Activated naive CD8-positive, alpha-beta T cell treated with anti-CD3 and anti-CD28 coated beads for 36 hours (primary cell): ENCODE results near the gene TGFBR2. TPM values are rescaled to one million over a fixed set of nuclear protein-coding genes. Genes with fewer than 3 reads are reported as not detected.

Experiments
- DNase-seq: peaks from one replicate; pipeline ENCODE4 v3.0.0; 2021
- H3K27ac Mint-ChIP-seq: one replicate; pipeline ENCODE4 v1.8.0; 2022; ENCODE audit warnings: mild to moderate bottlenecking, moderate library complexity, mixed read lengths
- H3K27me3 Mint-ChIP-seq: one replicate; pipeline ENCODE4 v1.8.0; 2022; ENCODE audit warnings: mild to moderate bottlenecking, mixed read lengths
- H3K36me3 Mint-ChIP-seq: one replicate; pipeline ENCODE4 v1.8.0; 2021; ENCODE audit warnings: mild to moderate bottlenecking, mixed read lengths
- H3K4me1 Mint-ChIP-seq: one replicate; pipeline ENCODE4 v1.8.0; 2021; ENCODE audit warnings: mixed read lengths
- H3K4me3 Mint-ChIP-seq: one replicate; pipeline ENCODE4 v1.8.0; 2022; ENCODE audit warnings: mild to moderate bottlenecking, moderate library complexity, mixed read lengths
- H3K9me3 Mint-ChIP-seq: one replicate; pipeline ENCODE4 v1.8.0; 2022; ENCODE audit warnings: mixed read lengths
- total RNA-seq, 2 experiments: library from RNA; stranded (reverse); gene quantifications; one replicate each; pipeline ENCODE4 v1.2.3, GENCODE V29; 2021

TGFBR2 gene
- total RNA-seq, 2 experiments from 2014 or later: 64.1 to 65.1 TPM

DNA sequence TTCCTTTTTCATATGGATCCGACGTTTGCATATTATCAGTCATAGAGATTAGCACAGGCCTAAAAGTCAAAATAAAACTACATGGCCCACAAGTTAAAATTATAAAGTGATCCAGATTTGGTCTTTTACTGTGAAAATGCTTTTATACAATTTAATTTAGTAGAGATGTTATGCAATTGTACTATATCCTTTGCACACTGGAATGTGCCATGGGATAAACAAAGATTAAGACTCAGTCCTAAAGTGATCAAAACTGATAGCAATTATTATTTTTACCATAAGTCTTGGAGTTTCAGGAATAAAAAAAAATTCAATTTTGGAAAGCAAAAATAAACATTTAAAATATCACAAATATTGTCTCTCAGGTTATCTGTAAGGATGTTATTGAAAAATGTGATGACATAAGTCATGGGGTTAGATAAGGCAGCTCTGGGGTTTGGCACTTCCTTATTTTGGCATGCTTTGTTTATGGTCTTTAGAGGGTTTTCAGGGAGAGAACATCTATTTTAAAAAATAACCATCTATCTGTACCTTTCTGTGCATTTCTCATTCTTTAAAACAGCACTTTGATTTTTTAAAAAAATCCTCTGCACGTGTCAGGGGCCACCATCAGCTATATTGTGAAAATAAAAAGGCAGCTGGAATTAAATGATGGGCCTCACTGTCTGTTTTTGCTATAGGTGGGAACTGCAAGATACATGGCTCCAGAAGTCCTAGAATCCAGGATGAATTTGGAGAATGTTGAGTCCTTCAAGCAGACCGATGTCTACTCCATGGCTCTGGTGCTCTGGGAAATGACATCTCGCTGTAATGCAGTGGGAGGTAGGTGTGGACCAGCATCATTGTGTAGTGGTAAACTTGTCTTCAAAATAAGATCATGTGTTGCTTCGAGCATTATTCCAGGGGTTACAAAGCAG is 67.3 kb downstream of the TGFBR2 start:
- peak overlapping the region; percentile 19 for H3K4me3 Mint-ChIP-seq
- H3K4me1 Mint-ChIP-seq: peaks cover 96% of the 10 kb centered on the region
- peak overlapping the region; percentile 92 for H3K27ac Mint-ChIP-seq
- H3K9me3 Mint-ChIP-seq: peaks cover 5% of the 10 kb centered on the region
- peaks cover 96% of the 10 kb centered on the region for H3K36me3 Mint-ChIP-seq
- DNase-seq: no peak
- no peaks in the 10 kb centered on the region for H3K27me3 Mint-ChIP-seq

- Mint-ChIP-seq H3K36me3 (peaks cover 94% of the 10 kb centered on the region), H3K4me1 (peaks cover 97% of the 10 kb centered on the region), H3K27me3 (no peaks in the 10 kb centered on the region), H3K4me3 (no peak overlapping the region), H3K27ac (peak overlapping the region; percentile 92), H3K9me3 (peaks cover 5% of the 10 kb centered on the region)
- no peak for DNase-seq
Observed at GRCh38 chr3:30675006-30675405, 68.6 kb downstream of the TGFBR2 start.

- peaks cover 5% of the 10 kb centered on the region for H3K9me3 Mint-ChIP-seq
Observed at GRCh38 chr3:30675774-30676173, 69.4 kb downstream of the TGFBR2 start.

DNA sequence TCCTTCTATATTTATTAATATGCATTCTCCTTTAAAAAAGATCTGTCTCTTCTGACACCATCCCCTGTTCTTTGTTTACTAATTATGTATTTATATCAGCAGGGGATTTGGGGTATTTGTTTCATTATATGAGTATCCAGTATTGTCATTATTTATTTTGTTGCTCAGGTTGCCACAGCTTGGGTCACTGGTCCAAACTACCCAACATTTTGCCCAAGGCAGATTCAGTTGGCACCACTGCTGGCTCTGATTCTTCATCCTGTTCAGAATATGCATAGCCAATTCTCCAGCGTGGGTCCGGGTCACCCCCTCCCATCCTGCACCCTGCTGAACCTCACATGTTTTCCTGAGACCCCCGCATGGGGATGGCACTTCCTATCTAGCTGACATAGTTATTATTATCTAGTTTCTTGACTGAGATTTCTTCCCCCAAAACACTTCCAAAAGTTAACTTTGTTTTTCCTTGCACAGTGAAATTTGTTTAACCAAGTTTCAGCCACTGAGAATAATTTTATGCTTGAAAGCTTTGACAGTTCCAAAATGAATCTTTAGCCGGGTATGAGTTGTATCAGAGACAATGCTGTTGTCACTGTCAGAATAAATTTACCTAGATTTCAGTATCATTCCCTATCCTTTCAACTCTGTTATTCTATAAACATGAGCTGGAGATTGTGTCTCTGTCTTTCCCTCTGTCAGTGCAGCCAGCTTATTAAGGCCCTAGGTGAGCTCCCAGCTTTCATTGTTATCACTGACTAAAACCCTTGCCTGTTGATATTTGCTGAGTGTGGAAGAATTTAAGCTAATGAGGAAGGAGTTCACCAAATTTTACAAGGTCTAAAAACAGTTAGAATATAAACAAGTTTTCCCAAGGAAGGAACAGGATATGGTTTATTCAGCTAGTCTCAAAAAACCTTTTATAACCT is 70.3 kb downstream of the TGFBR2 start:
- peak overlapping the region; percentile 92 for H3K27ac Mint-ChIP-seq
- peaks cover 5% of the 10 kb centered on the region for H3K9me3 Mint-ChIP-seq
- H3K4me1 Mint-ChIP-seq: peaks cover 97% of the 10 kb centered on the region
- peak overlapping the region; percentile 13 for H3K4me3 Mint-ChIP-seq
- DNase-seq: no peak
- H3K27me3 Mint-ChIP-seq: no peaks in the 10 kb centered on the region
- H3K36me3 Mint-ChIP-seq: peaks cover 93% of the 10 kb centered on the region

More at GRCh38 chr3:30675774-30676173, 69.4 kb downstream of the TGFBR2 start:
- DNase-seq: no peak
- peaks cover 94% of the 10 kb centered on the region for H3K36me3 Mint-ChIP-seq
- H3K4me3 Mint-ChIP-seq: peak overlapping the region; percentile 47
- no peaks in the 10 kb centered on the region for H3K27me3 Mint-ChIP-seq
- peak overlapping the region; percentile 92 for H3K27ac Mint-ChIP-seq
- H3K4me1 Mint-ChIP-seq: peaks cover 97% of the 10 kb centered on the region

DNA sequence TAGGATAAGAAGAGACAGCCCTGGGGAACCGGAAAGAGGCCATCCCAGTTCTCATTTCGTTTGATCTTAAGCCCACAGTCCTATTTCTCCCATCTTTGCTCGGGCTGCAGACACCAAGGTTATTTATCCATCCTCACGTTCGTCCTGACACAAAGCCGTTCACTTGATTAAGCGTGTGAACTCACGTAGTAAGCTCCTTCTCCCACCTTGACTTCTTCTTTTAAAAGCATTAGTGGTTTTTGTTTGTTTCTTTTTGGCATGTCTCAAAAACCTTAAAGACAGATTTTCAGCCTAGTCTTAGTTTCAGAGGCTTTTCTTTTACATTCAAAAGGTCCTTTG is 70.9 kb downstream of the TGFBR2 start:
- no peak overlapping the region for H3K4me3 Mint-ChIP-seq
- no peak for DNase-seq
- H3K36me3 Mint-ChIP-seq: peaks cover 93% of the 10 kb centered on the region
- H3K9me3 Mint-ChIP-seq: peaks cover 5% of the 10 kb centered on the region
- peak overlapping the region; percentile 92 for H3K27ac Mint-ChIP-seq
- no peaks in the 10 kb centered on the region for H3K27me3 Mint-ChIP-seq
- H3K4me1 Mint-ChIP-seq: peaks cover 97% of the 10 kb centered on the region

DNA sequence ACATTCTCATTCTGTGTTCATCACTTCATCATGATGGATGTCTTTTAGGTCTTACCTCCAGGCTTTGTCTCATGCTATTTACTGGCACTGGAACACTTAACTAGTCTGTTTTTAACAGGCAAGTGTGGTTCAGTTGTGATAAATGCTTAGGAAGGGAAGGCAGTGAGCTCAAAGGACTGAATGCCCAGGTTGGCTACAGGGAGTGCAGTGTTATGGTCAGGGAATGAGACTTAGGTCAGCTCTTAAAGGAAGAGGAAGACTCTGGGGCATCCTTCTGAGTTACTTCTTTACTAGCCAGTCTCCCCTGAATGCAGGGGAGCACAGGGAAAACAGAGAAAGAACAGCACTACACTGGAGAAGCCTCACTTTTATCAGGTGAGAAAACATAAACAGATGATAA is 72.6 kb downstream of the TGFBR2 start:
- DNase-seq: no peak
- Mint-ChIP-seq H3K36me3 (peaks cover 87% of the 10 kb centered on the region), H3K4me3 (no peak overlapping the region), H3K4me1 (peaks cover 94% of the 10 kb centered on the region), H3K27ac (peak overlapping the region; percentile 92), H3K9me3 (peaks cover 8% of the 10 kb centered on the region), H3K27me3 (no peaks in the 10 kb centered on the region)

DNA sequence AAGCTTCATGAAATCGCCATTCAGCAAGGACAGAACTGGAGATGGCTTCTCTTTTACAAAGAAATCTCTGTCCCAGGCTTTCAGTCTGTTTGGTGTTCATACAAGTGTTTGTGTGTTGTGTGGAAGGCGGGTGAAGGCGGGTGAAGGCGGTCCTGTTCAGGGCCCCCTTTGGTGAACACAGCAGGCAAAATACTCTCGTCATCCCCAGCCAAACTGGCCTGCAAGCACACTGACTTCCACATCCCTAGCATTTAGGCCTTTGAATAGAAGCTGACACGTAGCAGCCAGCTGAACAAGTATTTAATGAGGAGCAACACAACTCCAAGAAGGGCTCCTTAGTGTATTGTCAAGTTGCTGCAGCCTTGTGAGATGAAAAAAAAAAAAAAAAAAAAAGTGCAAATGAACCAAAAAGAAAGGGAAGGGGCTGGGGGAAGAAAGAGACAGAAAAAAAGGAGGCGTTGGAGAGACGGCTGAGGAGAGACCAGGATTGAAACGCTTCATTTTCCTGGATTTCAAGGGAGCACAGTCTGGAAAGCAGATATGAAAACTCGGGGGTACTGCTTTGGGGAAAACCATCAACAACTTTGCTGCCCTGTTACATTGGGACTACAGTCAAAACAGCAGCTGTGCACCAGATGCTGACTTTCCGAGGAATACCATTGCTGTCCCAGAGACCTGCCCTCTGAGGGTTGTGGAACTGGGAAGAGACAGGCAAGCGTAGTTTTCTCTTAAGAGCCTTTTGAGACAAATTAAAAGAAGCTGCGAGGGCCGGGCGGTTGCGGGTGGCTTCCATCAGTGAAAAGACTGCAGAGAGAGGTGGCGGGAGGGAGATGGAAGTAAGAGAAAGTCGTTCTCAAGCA is 74.6 kb downstream of the TGFBR2 start:
- H3K4me1 Mint-ChIP-seq: peaks cover 93% of the 10 kb centered on the region

DNA sequence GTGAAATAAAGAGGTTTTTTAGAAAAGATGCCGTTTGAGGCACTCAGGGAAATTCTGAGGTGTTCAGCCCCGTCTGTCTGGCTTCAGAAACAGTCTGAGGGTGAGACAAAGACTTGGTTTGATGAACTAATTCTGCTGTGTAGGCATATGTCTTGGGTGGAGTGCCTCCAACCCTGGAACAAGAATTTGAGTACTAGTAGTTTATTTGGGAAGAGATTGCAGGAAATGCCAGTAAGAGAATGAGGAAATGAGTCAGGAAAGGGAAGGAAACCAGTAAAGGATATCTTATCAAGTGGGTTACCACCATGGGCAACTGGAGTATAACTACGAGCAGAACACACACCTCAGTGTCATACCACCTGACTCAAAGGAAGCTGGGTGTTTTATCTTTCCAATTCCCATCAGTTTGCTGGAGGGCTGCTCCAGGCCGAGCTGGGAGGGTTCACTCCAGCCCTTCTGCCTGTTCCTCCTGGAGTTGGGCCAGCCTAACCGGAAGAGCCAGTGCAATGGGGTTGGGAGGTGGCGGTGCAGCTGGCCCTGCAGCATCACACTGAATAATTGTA is 75.3 kb downstream of the TGFBR2 start:
- H3K4me1 Mint-ChIP-seq: peaks cover 93% of the 10 kb centered on the region
- peaks cover 90% of the 10 kb centered on the region for H3K36me3 Mint-ChIP-seq
- DNase-seq: no peak
- H3K27ac Mint-ChIP-seq: peak overlapping the region; percentile 92
- H3K4me3 Mint-ChIP-seq: peak overlapping the region; percentile 29
- H3K9me3 Mint-ChIP-seq: peaks cover 9% of the 10 kb centered on the region
- H3K27me3 Mint-ChIP-seq: no peaks in the 10 kb centered on the region

More for the DNA sequence above, 74.6 kb downstream of the TGFBR2 start:
- Mint-ChIP-seq H3K4me3 (peak overlapping the region; percentile 50), H3K9me3 (peaks cover 9% of the 10 kb centered on the region), H3K27ac (peak overlapping the region; percentile 92), H3K36me3 (peaks cover 89% of the 10 kb centered on the region), H3K27me3 (no peaks in the 10 kb centered on the region)
- no peak for DNase-seq

GRCh38 chr3:30682434-30683155 is 76.2 kb downstream of the TGFBR2 start:
- H3K36me3 Mint-ChIP-seq: peaks cover 90% of the 10 kb centered on the region
- DNase-seq: no peak
- peaks cover 6% of the 10 kb centered on the region for H3K9me3 Mint-ChIP-seq
- peaks cover 91% of the 10 kb centered on the region for H3K4me1 Mint-ChIP-seq
- H3K4me3 Mint-ChIP-seq: peak overlapping the region; percentile 12
- H3K27ac Mint-ChIP-seq: peak overlapping the region; percentile 92
- H3K27me3 Mint-ChIP-seq: no peaks in the 10 kb centered on the region

GRCh38 chr3:30683769-30684168 is 77.4 kb downstream of the TGFBR2 start:
- Mint-ChIP-seq H3K4me3 (peak overlapping the region; percentile 4), H3K4me1 (peaks cover 93% of the 10 kb centered on the region), H3K27me3 (no peaks in the 10 kb centered on the region), H3K9me3 (peaks cover 6% of the 10 kb centered on the region), H3K36me3 (peaks cover 87% of the 10 kb centered on the region), H3K27ac (peak overlapping the region; percentile 92)
- DNase-seq: no peak

- H3K4me1 Mint-ChIP-seq: peaks cover 93% of the 10 kb centered on the region
- peak overlapping the region; percentile 92 for H3K27ac Mint-ChIP-seq
- H3K4me3 Mint-ChIP-seq: no peak overlapping the region
- H3K9me3 Mint-ChIP-seq: peaks cover 6% of the 10 kb centered on the region
- no peak for DNase-seq
- H3K27me3 Mint-ChIP-seq: no peaks in the 10 kb centered on the region
- peaks cover 87% of the 10 kb centered on the region for H3K36me3 Mint-ChIP-seq
Observed at GRCh38 chr3:30684356-30684755, 78.0 kb downstream of the TGFBR2 start.

DNA sequence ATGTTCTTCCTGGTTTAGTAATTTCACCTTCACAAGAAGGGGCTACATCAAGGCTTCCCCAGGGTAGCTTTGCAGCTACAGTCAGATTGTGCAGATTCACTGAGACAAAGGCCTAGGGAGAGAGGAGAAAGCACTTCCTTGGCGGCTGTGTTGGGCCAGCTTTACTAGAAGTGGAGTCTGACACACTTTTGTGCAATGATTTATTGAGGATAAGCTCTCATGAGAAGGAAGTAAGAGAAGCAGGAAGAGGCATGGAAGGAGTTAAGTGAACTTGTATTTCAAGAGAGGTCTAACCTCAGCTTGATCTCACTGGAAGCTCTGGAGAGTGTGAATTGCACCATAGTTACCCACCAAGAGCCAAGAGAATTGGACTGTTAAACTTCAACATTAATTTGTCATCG is 78.9 kb downstream of the TGFBR2 start:
- DNase-seq: no peak
- Mint-ChIP-seq H3K9me3 (peaks cover 6% of the 10 kb centered on the region), H3K4me1 (peaks cover 94% of the 10 kb centered on the region), H3K36me3 (peaks cover 85% of the 10 kb centered on the region), H3K4me3 (no peak overlapping the region), H3K27me3 (no peaks in the 10 kb centered on the region), H3K27ac (peak overlapping the region; percentile 92)

GRCh38 chr3:30686176-30686575 is 79.8 kb downstream of the TGFBR2 start:
- Mint-ChIP-seq H3K27ac (peak overlapping the region; percentile 92), H3K4me3 (no peak overlapping the region), H3K36me3 (peaks cover 85% of the 10 kb centered on the region), H3K9me3 (peaks cover 6% of the 10 kb centered on the region), H3K4me1 (peaks cover 94% of the 10 kb centered on the region), H3K27me3 (no peaks in the 10 kb centered on the region)
- no peak for DNase-seq
